ENCODE measurements around the gene TRAP1. TPM values are rescaled to one million over a fixed set of nuclear protein-coding genes. Genes with fewer than 3 reads are reported as not detected.
A peak's percentile ranks its signal among the peaks of the same experiment; 100 is the strongest.
"Not testable (repeated sequence)": the region's sequence is repeated elsewhere in the genome, so short reads cannot be mapped to it uniquely, and the experiment has no call there.

TRAP1 gene
- polyA plus RNA-seq, 2 of the 4 experiments (the other 2 are of a cell fraction): 103 to 198 TPM

- whole genome bisulfite sequencing (ENCODE audit: missing lambda C conversion rate): 12% methylated on average over 10 of the region's 10 CpGs
- CTCF ChIA-PET: no interaction called here
- H3K4me2 ChIP-seq: peak overlapping the region; percentile 84
- ATAC-seq (peak in 1 of 2 experiments; percentile 35; a peak in 3 of 6 replicates), FAIRE-seq (no peak), DNase-seq (ENCODE audit: low read depth in 1 of 2, low spot score in 1 of 2) (no peak)
- H3K4me3 ChIP-seq: peak overlapping the region; percentile 90
- peaks cover 14% of the 10 kb centered on the region for H3K4me1 ChIP-seq
- TF ChIP-seq RNF2 (IDR thresholded peaks at IDR 0.05; ENCODE audit: borderline replicate concordance, low read depth) (no peak), EP300 (IDR thresholded peaks at IDR 0.05) (no peak), HMGXB4 (CRISPR knock-in tag; IDR thresholded peaks at IDR 0.05; ENCODE audit: borderline replicate concordance) (no peak), ZFP36 (IDR thresholded peaks at IDR 0.05; ENCODE audit: borderline replicate concordance, partially characterized antibody) (no peak)
- POLR2A ChIA-PET: no interaction called here
- no peaks in the 10 kb centered on the region for H3K9me3 ChIP-seq
- peak overlapping the region; percentile 88 to 96 for H3K27ac ChIP-seq
Measured at GRCh38 chr16:3610698-3611145, 106.6 kb downstream of the TRAP1 start.

- POLR2A ChIA-PET: no interaction called here
- Histone ChIP-seq H3K4me2 (peak overlapping the region; percentile 84), H3K4me1 (peaks cover 14% of the 10 kb centered on the region), H3K9me3 (no peaks in the 10 kb centered on the region), H3K4me3 (peak overlapping the region; percentile 90), H3K27ac (no peak overlapping the region; a peak in 1 of 6 replicates)
- ATAC-seq (no peak), DNase-seq (ENCODE audit: low read depth in 1 of 2, low spot score in 1 of 2) (no peak), FAIRE-seq (no peak)
- TF ChIP-seq KDM5A (IDR thresholded peaks at IDR 0.05) (no peak), HMGXB4 (CRISPR knock-in tag; IDR thresholded peaks at IDR 0.05; ENCODE audit: borderline replicate concordance) (no peak), ZFP36 (IDR thresholded peaks at IDR 0.05; ENCODE audit: borderline replicate concordance, partially characterized antibody) (no peak), JUN (IDR thresholded peaks at IDR 0.05) (no peak), MYC (IDR thresholded peaks at IDR 0.05; ENCODE audit: borderline replicate concordance, low read length) (no peak), PBX3 (IDR thresholded peaks at IDR 0.05) (no peak), ZC3H11A (IDR thresholded peaks at IDR 0.05) (no peak), CEBPB (IDR thresholded peaks at IDR 0.05) (no peak), NFE2L2 (conservative IDR thresholded peaks at IDR 0.05; ENCODE audit: low read length) (no peak), MAFK (IDR thresholded peaks at IDR 0.05; ENCODE audit: partially characterized antibody) (no peak), HOXB13 (CRISPR knock-in tag; IDR thresholded peaks at IDR 0.05; ENCODE audit: low read depth) (no peak), HOXA7 (CRISPR knock-in tag; IDR thresholded peaks at IDR 0.05) (no peak), FOXS1 (CRISPR knock-in tag; IDR thresholded peaks at IDR 0.05) (no peak), ZNF302 (CRISPR knock-in tag; IDR thresholded peaks at IDR 0.05) (no peak), HOXB5 (CRISPR knock-in tag; IDR thresholded peaks at IDR 0.05) (no peak), MAX (IDR thresholded peaks at IDR 0.05) (no peak), POLR2A (IDR thresholded peaks at IDR 0.05; ENCODE audit: low read length) (no peak)
- 91% methylated on average over 14 of the region's 14 CpGs for WGBS (ENCODE audit: missing lambda C conversion rate)
- CTCF ChIA-PET: no interaction called here
Measured at GRCh38 chr16:3609895-3610697, 107.2 kb downstream of the TRAP1 start.

GRCh38 chr16:3608976-3609375 lies 108.3 kb downstream of the TRAP1 start:
- FAIRE-seq; H3K9me3 ChIP-seq; H3K4me2 ChIP-seq; ATAC-seq; POLR2A ChIA-PET; DNase-seq (ENCODE audit: low read depth in 1 of 2, low spot score in 1 of 2); CTCF ChIA-PET; H3K27ac ChIP-seq; H3K4me3 ChIP-seq: not testable (repeated sequence)
- peaks cover 14% of the 10 kb centered on the region for H3K4me1 ChIP-seq
- WGBS (ENCODE audit: missing lambda C conversion rate): 89% methylated on average over 13 of the region's 13 CpGs

Measured in A549 (cell line).